K562 (cell line): ENCODE measurements around the gene MED15. TPM values are rescaled to one million over a fixed set of nuclear protein-coding genes. Genes with fewer than 3 reads are reported as not detected.

Source experiments
- ATF2 ChIP-seq: sonication (generic); formaldehyde crosslinking; IDR thresholded peaks from 2 replicates; pipeline ENCODE4 v1.8.1; 2022; ENCODE audit warnings: missing genetic modification reagents
- DNMT1 ChIP-seq: fragments of 450-650 bp; IDR thresholded peaks from 2 replicates; pipeline ENCODE4 v1.6.1; 2016; ENCODE audit warnings: antibody characterized with exemption, mild to moderate bottlenecking
- E2F5 ChIP-seq: sonication (generic); formaldehyde crosslinking; IDR thresholded peaks from 2 replicates; pipeline ENCODE4 v1.8.0; 2022; ENCODE audit warnings: mild to moderate bottlenecking, missing genetic modification reagents
- FIP1L1 ChIP-seq: fragments of 200-400 bp; formaldehyde crosslinking; IDR thresholded peaks from 2 replicates; pipeline ENCODE4 v1.6.1; 2018; ENCODE audit warnings: mild to moderate bottlenecking, low read depth, low read length; ENCODE audit not compliant: poor library complexity, severe bottlenecking
- GABPA ChIP-seq: fragments of 200-800 bp; sonication (Bioruptor generic); conservative IDR thresholded peaks from 2 replicates; pipeline ENCODE4 v1.6.1; 2016; ENCODE audit warnings: low read depth, missing genetic modification characterization, missing compliant biosample characterization
- HDAC6 ChIP-seq: IDR thresholded peaks from 2 replicates; pipeline ENCODE4 v1.6.1; 2012; ENCODE audit warnings: low read depth, mild to moderate bottlenecking, control low read depth, inconsistent platforms, low read length, moderate library complexity
- HDGF ChIP-seq: fragments of 450-650 bp; IDR thresholded peaks from 2 replicates; pipeline ENCODE4 v1.6.1; 2016
- MBD1 ChIP-seq: fragments of 250-450 bp; sonication (Bioruptor Pico); IDR thresholded peaks from 2 replicates; pipeline ENCODE4 v1.8.0; 2022; ENCODE audit warnings: inconsistent platforms
- MEF2A ChIP-seq: IDR thresholded peaks from 2 replicates; pipeline ENCODE4 v1.6.1; 2011; ENCODE audit warnings: low read depth, mild to moderate bottlenecking, low read length, moderate library complexity; ENCODE audit not compliant: control insufficient read depth
- MEIS2 ChIP-seq: fragments of 450-650 bp; IDR thresholded peaks from 2 replicates; pipeline ENCODE4 v1.6.1; 2014; ENCODE audit warnings: mild to moderate bottlenecking; ENCODE audit not compliant: partially characterized antibody
- NUFIP1 ChIP-seq: fragments of 450-650 bp; IDR thresholded peaks from 2 replicates; pipeline ENCODE4 v1.6.1; 2018; ENCODE audit not compliant: partially characterized antibody
- PHB ChIP-seq: fragments of 250-450 bp; sonication (Bioruptor Pico); IDR thresholded peaks from 2 replicates; pipeline ENCODE4 v1.5.0; 2021
- PKNOX1 ChIP-seq: fragments of 450-650 bp; IDR thresholded peaks from 2 replicates; pipeline ENCODE4 v1.6.1; 2016
- POLR3G ChIP-seq: IDR thresholded peaks from 2 replicates; pipeline ENCODE4 v1.6.1; 2011; ENCODE audit not compliant: insufficient read length, insufficient replicate concordance; ENCODE audit errors: extremely low read depth
- SAP30 ChIP-seq: fragments of 200-600 bp; sonication (generic); IDR thresholded peaks from 2 replicates; pipeline ENCODE4 v1.6.1; 2012; ENCODE audit warnings: borderline replicate concordance, low read depth, mild to moderate bottlenecking, moderate library complexity, low read length, control low read depth, inconsistent platforms; ENCODE audit not compliant: insufficient read depth, poor library complexity, severe bottlenecking
- SOX6 ChIP-seq: fragments of 450-650 bp; IDR thresholded peaks from 2 replicates; pipeline ENCODE4 v1.6.1; 2014; ENCODE audit warnings: mild to moderate bottlenecking
- SREBF2 ChIP-seq: sonication (generic); formaldehyde crosslinking; IDR thresholded peaks from 2 replicates; pipeline ENCODE4 v1.4.0; 2020; ENCODE audit warnings: mild to moderate bottlenecking, missing genetic modification reagents
- STAG1 ChIP-seq: sonication (generic); formaldehyde crosslinking; IDR thresholded peaks from 2 replicates; pipeline ENCODE4 v1.5.0; 2020; ENCODE audit warnings: missing genetic modification reagents, borderline replicate concordance
- TCFL5 ChIP-seq: fragments of 250-450 bp; sonication (Bioruptor Pico); conservative IDR thresholded peaks from 2 replicates; pipeline ENCODE4 v1.6.1; 2021; ENCODE audit warnings: mild to moderate bottlenecking, moderate library complexity, matching md5 sums
- ZFP1 ChIP-seq: fragments of 450-650 bp; formaldehyde crosslinking; IDR thresholded peaks from 2 replicates; pipeline ENCODE4 v1.4.0; 2020; ENCODE audit warnings: mild to moderate bottlenecking, mixed read lengths
- ZNF133 ChIP-seq: fragments of 250-450 bp; sonication (Bioruptor Pico); IDR thresholded peaks from 2 replicates; pipeline ENCODE4 v1.4.0; 2020; ENCODE audit warnings: mild to moderate bottlenecking
- ZNF280A ChIP-seq: fragments of 450-650 bp; IDR thresholded peaks from 2 replicates; pipeline ENCODE4 v1.6.1; 2018; ENCODE audit warnings: mild to moderate bottlenecking, low read depth; ENCODE audit not compliant: partially characterized antibody
- polyA plus RNA-seq, 8 experiments: library from polyadenylated mRNA; depleted of rRNA in 4 of 8; stranded (reverse) in 5 of 8; unstranded in 3 of 8; fragments of >200 nt; fragmentation: Nextera tagmentation in 2 of 8; fragmentation: Illumina TruSeq in 1 of 8; extraction: Ambion mirVana in 2 of 8; extraction: Trizol in 1 of 8; gene quantifications; 2 replicates each; pipeline versions ENCODE4 v1.2.1 to v1.2.3, GENCODE V29; 2011 to 2014; ENCODE audit warnings: inconsistent platforms in 1 of 8, missing spikeins in 1 of 8
- total RNA-seq, 7 experiments: library from RNA; depleted of rRNA in 6 of 7; stranded (reverse); fragments of >200 nt in 6 of 7; fragmentation: Illumina TruSeq in 2 of 7; extraction: Trizol in 2 of 7; gene quantifications; 2 replicates each; pipeline versions ENCODE4 v1.2.1 to v1.2.3, GENCODE V29; 2011 to 2021; ENCODE audit warnings: low replicate concordance in 1 of 7

The MED15 gene
- total and polyA plus RNA-seq, 9 of the 15 experiments (the other 6 are each of a cell fraction or from before 2014, with no cell fraction given): 4.0 to 271 (median 60.1) TPM

GRCh38 chr22:20472629-20473442 is 34.6 kb upstream of the MED15 start (continued):
- no peak for TF ChIP-seq ZNF280A
- no peak for TF ChIP-seq E2F5 (CRISPR knock-in tag)
- no peak for TF ChIP-seq STAG1 (CRISPR knock-in tag)
- no peak for TF ChIP-seq SREBF2 (CRISPR knock-in tag)
- no peak for TF ChIP-seq SAP30
- no peak for TF ChIP-seq NUFIP1
- TF ChIP-seq GABPA: no peak
- TF ChIP-seq HDGF: no peak
- TF ChIP-seq PHB (CRISPR knock-in tag): no peak
- TF ChIP-seq ZFP1 (CRISPR knock-in tag): no peak
- TF ChIP-seq MBD1 (CRISPR knock-in tag): no peak
- no peak for TF ChIP-seq FIP1L1
- TF ChIP-seq PKNOX1: no peak
- no peak for TF ChIP-seq DNMT1
- TF ChIP-seq MEF2A: no peak
- TF ChIP-seq ZNF133 (CRISPR knock-in tag): 0 out of 2 replicates have a peak, but pooled peaks have one; percentile 28
- TF ChIP-seq TCFL5 (CRISPR knock-in tag): no peak
- TF ChIP-seq HDAC6: no peak
- TF ChIP-seq POLR3G: no peak
- no peak for TF ChIP-seq MEIS2
- TF ChIP-seq ATF2: no peak
- no peak for TF ChIP-seq SOX6
